GM23338 (cell line): ENCODE results near the gene GUCD1. TPM values are rescaled to one million over a fixed set of nuclear protein-coding genes. Genes with fewer than 3 reads are reported as not detected.

Source experiments
- ATAC-seq: fragments of 200-7000 bp; cut with Tn5 transposase; 3 replicates; pipeline ENCODE4 v1.9.1; 2020
- DNase-seq: peaks from one replicate; pipeline ENCODE4 v3.0.0-alpha.2; 2015; ENCODE audit warnings: low spot score
- H2AFZ ChIP-seq: fragments of 200-600 bp; sonication (generic); 2 replicates; pipeline ENCODE4 v1.8.0; 2016; ENCODE audit warnings: antibody characterized with exemption, mild to moderate bottlenecking, moderate library complexity
- H3F3A ChIP-seq: fragments of 200-600 bp; sonication (generic); replicated peaks from 2 replicates; pipeline ENCODE4 v1.8.0; 2017; ENCODE audit warnings: antibody characterized with exemption, mixed run types, low read depth
- H3K27ac ChIP-seq: fragments of 200-600 bp; sonication (generic); 2 replicates; pipeline ENCODE4 v1.6.1; 2016; ENCODE audit warnings: low read depth
- H3K27me3 ChIP-seq: fragments of 200-600 bp; sonication (generic); 2 replicates; pipeline ENCODE4 v1.8.0; 2016; ENCODE audit warnings: mild to moderate bottlenecking, mixed run types, moderate library complexity; ENCODE audit not compliant: insufficient read depth
- H3K36me3 ChIP-seq: fragments of 200-600 bp; sonication (generic); 2 replicates; pipeline ENCODE4 v1.8.0; 2016; ENCODE audit warnings: mild to moderate bottlenecking; ENCODE audit not compliant: insufficient read depth
- H3K4me1 ChIP-seq: fragments of 200-600 bp; sonication (generic); 2 replicates; pipeline ENCODE4 v1.8.0; 2016; ENCODE audit warnings: mild to moderate bottlenecking, moderate library complexity; ENCODE audit not compliant: insufficient read depth
- H3K4me2 ChIP-seq: fragments of 200-600 bp; sonication (generic); 2 replicates; pipeline ENCODE4 v1.7.1; 2017; ENCODE audit warnings: mixed run types
- H3K4me3 ChIP-seq: fragments of 200-600 bp; sonication (generic); 2 replicates; pipeline ENCODE4 v1.6.1; 2016; ENCODE audit warnings: mixed run types
- H3K79me2 ChIP-seq: fragments of 200-600 bp; sonication (generic); replicated peaks from 2 replicates; pipeline ENCODE4 v1.8.0; 2017; ENCODE audit warnings: mild to moderate bottlenecking; ENCODE audit not compliant: insufficient read depth
- H3K9me2 ChIP-seq: fragments of 200-600 bp; sonication (generic); 2 replicates; pipeline ENCODE4 v1.8.0; 2017; ENCODE audit not compliant: insufficient read depth
- H4K20me1 ChIP-seq: fragments of 200-600 bp; sonication (generic); replicated peaks from 2 replicates; pipeline ENCODE4 v1.8.0; 2017; ENCODE audit warnings: mild to moderate bottlenecking; ENCODE audit not compliant: insufficient read depth
- H3K27ac Mint-ChIP-seq: 2 replicates; pipeline ENCODE4 v1.8.0; 2020; ENCODE audit warnings: inconsistent platforms, mild to moderate bottlenecking, moderate library complexity, mixed read lengths
- H3K27me3 Mint-ChIP-seq: 3 replicates; pipeline ENCODE4 v1.8.0; 2022; ENCODE audit warnings: low read depth, mild to moderate bottlenecking, moderate library complexity, mixed read lengths, inconsistent platforms; ENCODE audit not compliant: insufficient read depth, poor library complexity
- H3K36me3 Mint-ChIP-seq: 3 replicates; pipeline ENCODE4 v1.8.0; 2021; ENCODE audit warnings: low read depth, mild to moderate bottlenecking, inconsistent platforms, moderate library complexity, mixed read lengths
- H3K4me1 Mint-ChIP-seq: 3 replicates; pipeline ENCODE4 v1.8.0; 2020; ENCODE audit warnings: mild to moderate bottlenecking, inconsistent platforms, mixed read lengths
- H3K4me3 Mint-ChIP-seq: 3 replicates; pipeline ENCODE4 v1.8.0; 2021; ENCODE audit warnings: moderate library complexity, mild to moderate bottlenecking, inconsistent platforms, mixed read lengths
- H3K9me3 Mint-ChIP-seq: 3 replicates; pipeline ENCODE4 v1.8.0; 2020; ENCODE audit warnings: moderate library complexity, mild to moderate bottlenecking, inconsistent platforms, mixed read lengths
- ETS1 ChIP-seq: IDR thresholded peaks from 2 replicates; pipeline ENCODE4 v1.6.1; 2016; ENCODE audit warnings: antibody characterized with exemption
- EZH2 ChIP-seq: fragments of 200-600 bp; sonication (generic); IDR thresholded peaks from one replicate; pipeline ENCODE4 v1.8.0; 2017; ENCODE audit warnings: antibody characterized with exemption, mild to moderate bottlenecking, low read depth; ENCODE audit not compliant: unreplicated experiment
- STAT1 ChIP-seq: IDR thresholded peaks from one replicate; pipeline ENCODE4 v1.6.1; 2016; ENCODE audit warnings: antibody characterized with exemption; ENCODE audit not compliant: unreplicated experiment
- polyA plus RNA-seq: library from polyadenylated mRNA; unstranded; fragments of >200 nt; fragmentation: Nextera tagmentation; extraction: Ambion mirVana; gene quantifications from 2 replicates; pipeline ENCODE4 v1.2.1, GENCODE V29; 2016
- total RNA-seq: library from RNA; depleted of rRNA; stranded (reverse); fragments of >200 nt; shearing (Covaris generic); gene quantifications from 2 replicates; pipeline ENCODE4 v1.2.3, GENCODE V29; 2014
- TF ChIP-seq, protein P1 (sequence below), 2 experiments: fragments of 200-600 bp in 1 of 2; sonication (generic) in 1 of 2; conservative IDR thresholded peaks; 2 replicates each; pipeline versions ENCODE4 v1.5.1 to v1.6.1; 2016 to 2017; ENCODE audit warnings: antibody characterized with exemption in 2 of 2, low read depth in 2 of 2, mild to moderate bottlenecking in 2 of 2, moderate library complexity in 1 of 2
- TF ChIP-seq, protein P2 (sequence below): IDR thresholded peaks from one replicate; pipeline ENCODE4 v1.6.1; 2018; ENCODE audit warnings: antibody characterized with exemption; ENCODE audit not compliant: unreplicated experiment
- TF ChIP-seq, protein P3 (sequence below): fragments of 250-450 bp; sonication (Bioruptor Pico); IDR thresholded peaks from 2 replicates; pipeline ENCODE4 v1.5.0; 2020; ENCODE audit warnings: mild to moderate bottlenecking, moderate library complexity

GUCD1 gene
- total and polyA plus RNA-seq, 2 experiments from 2014 or later: 39.0 to 106 TPM

GRCh38 chr22:24536089-24536488 is 18.8 kb downstream of the GUCD1 start:
- Mint-ChIP-seq H3K27me3 (peaks cover 4% of the 10 kb centered on the region), H3K4me1 (no peaks in the 10 kb centered on the region), H3K4me3 (no peak overlapping the region), H3K27ac (no peak overlapping the region), H3K9me3 (no peaks in the 10 kb centered on the region), H3K36me3 (peaks cover 7% of the 10 kb centered on the region)
- H3K79me2 ChIP-seq: no peaks in the 10 kb centered on the region
- H4K20me1 ChIP-seq: no peaks in the 10 kb centered on the region
- H3K27me3 ChIP-seq: no peaks in the 10 kb centered on the region
- no peak overlapping the region for H2AFZ ChIP-seq
- TF ChIP-seq EZH2 (no peak), ETS1 (no peak)
- TF ChIP-seq, protein P1, sequence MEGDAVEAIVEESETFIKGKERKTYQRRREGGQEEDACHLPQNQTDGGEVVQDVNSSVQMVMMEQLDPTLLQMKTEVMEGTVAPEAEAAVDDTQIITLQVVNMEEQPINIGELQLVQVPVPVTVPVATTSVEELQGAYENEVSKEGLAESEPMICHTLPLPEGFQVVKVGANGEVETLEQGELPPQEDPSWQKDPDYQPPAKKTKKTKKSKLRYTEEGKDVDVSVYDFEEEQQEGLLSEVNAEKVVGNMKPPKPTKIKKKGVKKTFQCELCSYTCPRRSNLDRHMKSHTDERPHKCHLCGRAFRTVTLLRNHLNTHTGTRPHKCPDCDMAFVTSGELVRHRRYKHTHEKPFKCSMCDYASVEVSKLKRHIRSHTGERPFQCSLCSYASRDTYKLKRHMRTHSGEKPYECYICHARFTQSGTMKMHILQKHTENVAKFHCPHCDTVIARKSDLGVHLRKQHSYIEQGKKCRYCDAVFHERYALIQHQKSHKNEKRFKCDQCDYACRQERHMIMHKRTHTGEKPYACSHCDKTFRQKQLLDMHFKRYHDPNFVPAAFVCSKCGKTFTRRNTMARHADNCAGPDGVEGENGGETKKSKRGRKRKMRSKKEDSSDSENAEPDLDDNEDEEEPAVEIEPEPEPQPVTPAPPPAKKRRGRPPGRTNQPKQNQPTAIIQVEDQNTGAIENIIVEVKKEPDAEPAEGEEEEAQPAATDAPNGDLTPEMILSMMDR (conservative IDR thresholded peaks at IDR 0.05; ENCODE audit: low read depth in 2 of 2): no peak
- TF ChIP-seq, protein P2, sequence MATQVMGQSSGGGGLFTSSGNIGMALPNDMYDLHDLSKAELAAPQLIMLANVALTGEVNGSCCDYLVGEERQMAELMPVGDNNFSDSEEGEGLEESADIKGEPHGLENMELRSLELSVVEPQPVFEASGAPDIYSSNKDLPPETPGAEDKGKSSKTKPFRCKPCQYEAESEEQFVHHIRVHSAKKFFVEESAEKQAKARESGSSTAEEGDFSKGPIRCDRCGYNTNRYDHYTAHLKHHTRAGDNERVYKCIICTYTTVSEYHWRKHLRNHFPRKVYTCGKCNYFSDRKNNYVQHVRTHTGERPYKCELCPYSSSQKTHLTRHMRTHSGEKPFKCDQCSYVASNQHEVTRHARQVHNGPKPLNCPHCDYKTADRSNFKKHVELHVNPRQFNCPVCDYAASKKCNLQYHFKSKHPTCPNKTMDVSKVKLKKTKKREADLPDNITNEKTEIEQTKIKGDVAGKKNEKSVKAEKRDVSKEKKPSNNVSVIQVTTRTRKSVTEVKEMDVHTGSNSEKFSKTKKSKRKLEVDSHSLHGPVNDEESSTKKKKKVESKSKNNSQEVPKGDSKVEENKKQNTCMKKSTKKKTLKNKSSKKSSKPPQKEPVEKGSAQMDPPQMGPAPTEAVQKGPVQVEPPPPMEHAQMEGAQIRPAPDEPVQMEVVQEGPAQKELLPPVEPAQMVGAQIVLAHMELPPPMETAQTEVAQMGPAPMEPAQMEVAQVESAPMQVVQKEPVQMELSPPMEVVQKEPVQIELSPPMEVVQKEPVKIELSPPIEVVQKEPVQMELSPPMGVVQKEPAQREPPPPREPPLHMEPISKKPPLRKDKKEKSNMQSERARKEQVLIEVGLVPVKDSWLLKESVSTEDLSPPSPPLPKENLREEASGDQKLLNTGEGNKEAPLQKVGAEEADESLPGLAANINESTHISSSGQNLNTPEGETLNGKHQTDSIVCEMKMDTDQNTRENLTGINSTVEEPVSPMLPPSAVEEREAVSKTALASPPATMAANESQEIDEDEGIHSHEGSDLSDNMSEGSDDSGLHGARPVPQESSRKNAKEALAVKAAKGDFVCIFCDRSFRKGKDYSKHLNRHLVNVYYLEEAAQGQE: no peak
- ATAC-seq (no peak), DNase-seq (no peak)
- no peak overlapping the region for H3K4me2 ChIP-seq
- no peak overlapping the region for H3K27ac ChIP-seq
- no peaks in the 10 kb centered on the region for H3F3A ChIP-seq
- H3K4me3 ChIP-seq: no peak overlapping the region
- H3K36me3 ChIP-seq: no peaks in the 10 kb centered on the region
- no peaks in the 10 kb centered on the region for H3K4me1 ChIP-seq
- peaks cover 4% of the 10 kb centered on the region; the same call in 1 of the 2 replicates for H3K9me2 ChIP-seq

GRCh38 chr22:24535348-24535747 is 19.6 kb downstream of the GUCD1 start:
- no peak for ATAC-seq
- peaks cover 3% of the 10 kb centered on the region; the same call in 1 of the 3 replicates for H3K36me3 Mint-ChIP-seq
- H2AFZ ChIP-seq: no peak overlapping the region
- no peaks in the 10 kb centered on the region for H3K4me1 Mint-ChIP-seq
- H3K4me3 ChIP-seq: no peak overlapping the region
- H3K4me2 ChIP-seq: no peak overlapping the region
- peaks cover 4% of the 10 kb centered on the region; the same call in 1 of the 2 replicates for H3K9me2 ChIP-seq
- H3K4me1 ChIP-seq: no peaks in the 10 kb centered on the region
- H4K20me1 ChIP-seq: no peaks in the 10 kb centered on the region
- no peaks in the 10 kb centered on the region for H3K9me3 Mint-ChIP-seq
- no peak overlapping the region for H3K27ac Mint-ChIP-seq
- H3K79me2 ChIP-seq: no peaks in the 10 kb centered on the region
- DNase-seq: no peak
- no peak overlapping the region for H3K27ac ChIP-seq
- peaks cover 2% of the 10 kb centered on the region for H3K27me3 Mint-ChIP-seq
- no peaks in the 10 kb centered on the region for H3K36me3 ChIP-seq
- no peak overlapping the region for H3K4me3 Mint-ChIP-seq
- H3F3A ChIP-seq: no peaks in the 10 kb centered on the region
- H3K27me3 ChIP-seq: no peaks in the 10 kb centered on the region
- TF ChIP-seq, protein P3, sequence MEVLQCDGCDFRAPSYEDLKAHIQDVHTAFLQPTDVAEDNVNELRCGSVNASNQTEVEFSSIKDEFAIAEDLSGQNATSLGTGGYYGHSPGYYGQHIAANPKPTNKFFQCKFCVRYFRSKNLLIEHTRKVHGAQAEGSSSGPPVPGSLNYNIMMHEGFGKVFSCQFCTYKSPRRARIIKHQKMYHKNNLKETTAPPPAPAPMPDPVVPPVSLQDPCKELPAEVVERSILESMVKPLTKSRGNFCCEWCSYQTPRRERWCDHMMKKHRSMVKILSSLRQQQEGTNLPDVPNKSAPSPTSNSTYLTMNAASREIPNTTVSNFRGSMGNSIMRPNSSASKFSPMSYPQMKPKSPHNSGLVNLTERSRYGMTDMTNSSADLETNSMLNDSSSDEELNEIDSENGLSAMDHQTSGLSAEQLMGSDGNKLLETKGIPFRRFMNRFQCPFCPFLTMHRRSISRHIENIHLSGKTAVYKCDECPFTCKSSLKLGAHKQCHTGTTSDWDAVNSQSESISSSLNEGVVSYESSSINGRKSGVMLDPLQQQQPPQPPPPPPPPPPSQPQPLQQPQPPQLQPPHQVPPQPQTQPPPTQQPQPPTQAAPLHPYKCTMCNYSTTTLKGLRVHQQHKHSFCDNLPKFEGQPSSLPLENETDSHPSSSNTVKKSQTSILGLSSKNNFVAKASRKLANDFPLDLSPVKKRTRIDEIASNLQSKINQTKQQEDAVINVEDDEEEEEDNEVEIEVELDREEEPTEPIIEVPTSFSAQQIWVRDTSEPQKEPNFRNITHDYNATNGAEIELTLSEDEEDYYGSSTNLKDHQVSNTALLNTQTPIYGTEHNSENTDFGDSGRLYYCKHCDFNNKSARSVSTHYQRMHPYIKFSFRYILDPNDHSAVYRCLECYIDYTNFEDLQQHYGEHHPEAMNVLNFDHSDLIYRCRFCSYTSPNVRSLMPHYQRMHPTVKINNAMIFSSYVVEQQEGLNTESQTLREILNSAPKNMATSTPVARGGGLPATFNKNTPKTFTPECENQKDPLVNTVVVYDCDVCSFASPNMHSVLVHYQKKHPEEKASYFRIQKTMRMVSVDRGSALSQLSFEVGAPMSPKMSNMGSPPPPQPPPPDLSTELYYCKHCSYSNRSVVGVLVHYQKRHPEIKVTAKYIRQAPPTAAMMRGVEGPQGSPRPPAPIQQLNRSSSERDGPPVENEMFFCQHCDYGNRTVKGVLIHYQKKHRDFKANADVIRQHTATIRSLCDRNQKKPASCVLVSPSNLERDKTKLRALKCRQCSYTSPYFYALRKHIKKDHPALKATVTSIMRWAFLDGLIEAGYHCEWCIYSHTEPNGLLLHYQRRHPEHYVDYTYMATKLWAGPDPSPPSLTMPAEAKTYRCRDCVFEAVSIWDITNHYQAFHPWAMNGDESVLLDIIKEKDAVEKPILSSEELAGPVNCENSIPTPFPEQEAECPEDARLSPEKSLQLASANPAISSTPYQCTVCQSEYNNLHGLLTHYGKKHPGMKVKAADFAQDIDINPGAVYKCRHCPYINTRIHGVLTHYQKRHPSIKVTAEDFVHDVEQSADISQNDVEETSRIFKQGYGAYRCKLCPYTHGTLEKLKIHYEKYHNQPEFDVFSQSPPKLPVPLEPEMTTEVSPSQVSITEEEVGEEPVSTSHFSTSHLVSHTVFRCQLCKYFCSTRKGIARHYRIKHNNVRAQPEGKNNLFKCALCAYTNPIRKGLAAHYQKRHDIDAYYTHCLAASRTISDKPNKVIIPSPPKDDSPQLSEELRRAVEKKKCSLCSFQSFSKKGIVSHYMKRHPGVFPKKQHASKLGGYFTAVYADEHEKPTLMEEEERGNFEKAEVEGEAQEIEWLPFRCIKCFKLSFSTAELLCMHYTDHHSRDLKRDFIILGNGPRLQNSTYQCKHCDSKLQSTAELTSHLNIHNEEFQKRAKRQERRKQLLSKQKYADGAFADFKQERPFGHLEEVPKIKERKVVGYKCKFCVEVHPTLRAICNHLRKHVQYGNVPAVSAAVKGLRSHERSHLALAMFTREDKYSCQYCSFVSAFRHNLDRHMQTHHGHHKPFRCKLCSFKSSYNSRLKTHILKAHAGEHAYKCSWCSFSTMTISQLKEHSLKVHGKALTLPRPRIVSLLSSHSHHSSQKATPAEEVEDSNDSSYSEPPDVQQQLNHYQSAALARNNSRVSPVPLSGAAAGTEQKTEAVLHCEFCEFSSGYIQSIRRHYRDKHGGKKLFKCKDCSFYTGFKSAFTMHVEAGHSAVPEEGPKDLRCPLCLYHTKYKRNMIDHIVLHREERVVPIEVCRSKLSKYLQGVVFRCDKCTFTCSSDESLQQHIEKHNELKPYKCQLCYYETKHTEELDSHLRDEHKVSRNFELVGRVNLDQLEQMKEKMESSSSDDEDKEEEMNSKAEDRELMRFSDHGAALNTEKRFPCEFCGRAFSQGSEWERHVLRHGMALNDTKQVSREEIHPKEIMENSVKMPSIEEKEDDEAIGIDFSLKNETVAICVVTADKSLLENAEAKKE (CRISPR knock-in tag): no peak
- TF ChIP-seq STAT1: no peak
